Stimulated activated naive CD4-positive, alpha-beta T cell treated with Interleukin-2 at 50 U/mL for 16 hours (primary cell): ENCODE results near the gene DLG2.

Experiments
- DNase-seq: peaks from one replicate; lab custom pipeline; 2025; lab: John Stamatoyannopoulos, UW

DLG2 gene

GRCh38 chr11:83569134-83569805 lies 2057.9 kb downstream of the DLG2 start:
- no peak for DNase-seq

GRCh38 chr11:83568516-83568915 lies 2058.6 kb downstream of the DLG2 start:
- DNase-seq, result no peak

- DNase-seq, result no peak
Measured at GRCh38 chr11:83566950-83567349, 2060.2 kb downstream of the DLG2 start.

- no peak for DNase-seq
Measured at GRCh38 chr11:83564870-83565269, 2062.3 kb downstream of the DLG2 start.

GRCh38 chr11:83558281-83558680 lies 2068.9 kb downstream of the DLG2 start:
- DNase-seq, result no peak

GRCh38 chr11:83557653-83558052 lies 2069.5 kb downstream of the DLG2 start:
- DNase-seq, result no peak

- DNase-seq, result no peak
Measured at GRCh38 chr11:83554876-83555275, 2072.3 kb downstream of the DLG2 start.

GRCh38 chr11:83549984-83550667 lies 2077.0 kb downstream of the DLG2 start:
- no peak for DNase-seq

- no peak for DNase-seq
Measured at GRCh38 chr11:83546368-83546767, 2080.8 kb downstream of the DLG2 start.

GRCh38 chr11:83545494-83546260 lies 2081.5 kb downstream of the DLG2 start:
- DNase-seq, result no peak

GRCh38 chr11:83544846-83545245 lies 2082.3 kb downstream of the DLG2 start:
- DNase-seq, result no peak

GRCh38 chr11:83543706-83544439 lies 2083.3 kb downstream of the DLG2 start:
- no peak for DNase-seq

- no peak for DNase-seq
Measured at GRCh38 chr11:83542861-83543260, 2084.3 kb downstream of the DLG2 start.

GRCh38 chr11:83540728-83541127 lies 2086.4 kb downstream of the DLG2 start:
- no peak for DNase-seq

GRCh38 chr11:83540112-83540675 lies 2086.9 kb downstream of the DLG2 start:
- no peak for DNase-seq

GRCh38 chr11:83538286-83538685 lies 2088.9 kb downstream of the DLG2 start:
- no peak for DNase-seq

- DNase-seq, result no peak
Measured at GRCh38 chr11:83537131-83537610, 2090.0 kb downstream of the DLG2 start.

GRCh38 chr11:83533166-83533565 lies 2094.0 kb downstream of the DLG2 start:
- DNase-seq, result no peak

GRCh38 chr11:83528877-83529276 lies 2098.3 kb downstream of the DLG2 start:
- no peak for DNase-seq

GRCh38 chr11:83528225-83528624 lies 2098.9 kb downstream of the DLG2 start:
- no peak for DNase-seq

- DNase-seq, result no peak
Measured at GRCh38 chr11:83523676-83524075, 2103.5 kb downstream of the DLG2 start.

GRCh38 chr11:83522911-83523310 lies 2104.2 kb downstream of the DLG2 start:
- DNase-seq, result no peak
